ENCODE data around the gene CFAP298.
"Not testable (repeated sequence)": the region's sequence is repeated elsewhere in the genome, so short reads cannot be mapped to it uniquely, and the experiment has no call there.

The CFAP298 gene

DNA sequence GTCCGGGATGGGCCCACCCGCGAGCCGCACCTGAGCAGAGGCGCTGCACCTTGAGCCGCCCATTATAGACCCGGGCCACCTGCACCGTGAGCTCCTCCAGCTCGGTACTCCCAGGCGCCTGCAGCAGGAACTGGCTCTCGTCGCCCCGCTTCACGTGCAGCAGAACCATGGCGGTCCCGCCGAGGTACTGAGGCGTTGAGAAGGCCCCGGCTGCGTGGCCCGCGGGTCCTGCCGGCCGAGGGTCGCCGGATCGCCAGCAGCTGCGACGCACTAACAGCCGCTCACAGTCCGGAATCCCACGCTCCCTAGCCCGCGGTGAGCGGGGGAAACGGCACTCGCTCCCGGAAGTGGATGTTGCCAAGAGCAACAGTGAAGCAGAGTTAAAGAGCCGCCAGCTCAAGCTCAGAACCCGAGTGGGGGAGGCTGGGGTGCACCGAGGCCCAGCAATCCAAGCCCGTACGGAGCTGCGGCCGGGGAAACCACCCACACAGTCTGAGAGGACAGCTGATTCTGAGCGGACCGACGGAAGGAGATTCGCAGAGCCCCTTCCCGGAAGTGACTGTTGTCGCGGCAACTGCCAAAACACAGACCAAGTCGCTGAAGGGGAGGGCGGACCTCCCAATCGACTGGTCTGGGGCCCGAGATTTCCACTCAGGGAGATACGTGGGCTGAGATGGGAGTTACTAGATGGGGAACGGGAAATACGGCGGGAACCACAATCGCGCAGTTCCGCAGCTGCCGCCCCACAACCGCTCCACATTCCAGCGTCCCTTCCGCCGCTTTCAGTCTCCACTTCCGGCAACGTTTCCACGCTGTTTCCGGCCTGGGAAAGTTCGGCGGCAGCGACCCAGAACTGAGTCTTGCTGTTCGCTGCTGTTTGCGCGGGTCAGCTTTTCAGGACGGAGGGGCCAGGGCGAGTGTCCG lies at the start of gene CFAP298:
CFAP298 (minus strand) TSS at position 303 of the 924 bp plus-strand sequence; CDS start at position 169, 134 bp downstream.
- peak; percentile 96 for DNase-seq (ENCODE audit: low spot score)

- peak; percentile 5 for DNase-seq (ENCODE audit: low spot score)
These were observed 49.0 kb upstream of the CFAP298 start for GRCh38 chr21:32661026-32661782.

GRCh38 chr21:32658524-32658923 lies 46.3 kb upstream of the CFAP298 start:
- DNase-seq (ENCODE audit: low spot score) = no peak

DNA sequence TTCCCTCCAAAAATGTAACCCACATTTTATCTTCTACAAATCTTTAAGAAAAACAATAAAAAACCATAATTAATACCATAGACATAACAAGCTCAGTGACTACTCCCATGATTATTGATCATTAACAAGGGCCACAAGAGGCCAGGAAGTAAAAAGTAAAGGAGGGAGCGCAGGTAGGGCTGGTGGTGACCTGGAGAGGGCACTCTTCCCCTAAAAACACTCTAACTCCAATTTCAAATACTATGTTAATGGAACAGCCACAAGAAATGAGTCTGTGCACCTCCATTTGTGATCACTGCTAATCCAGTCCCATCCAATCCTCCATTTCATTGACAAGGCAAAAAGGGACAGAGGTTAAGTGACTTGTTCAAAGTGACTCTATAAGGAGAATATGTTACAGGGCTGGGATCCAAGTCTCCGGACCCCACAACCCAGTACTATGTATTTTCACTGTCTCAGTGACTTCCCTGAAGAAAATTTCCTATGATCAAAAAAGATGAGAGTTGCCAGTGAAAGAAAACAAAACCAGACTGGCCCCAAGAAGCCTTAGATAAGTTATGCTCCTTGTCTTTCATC lies 41.2 kb upstream of the CFAP298 start:
- DNase-seq (ENCODE audit: low spot score) = peak; percentile 67

- no peak for DNase-seq (ENCODE audit: low spot score)
These were observed 36.0 kb upstream of the CFAP298 start for GRCh38 chr21:32648165-32648564.

GRCh38 chr21:32645261-32646182 lies 33.3 kb upstream of the CFAP298 start:
- no peak for DNase-seq (ENCODE audit: low spot score)

GRCh38 chr21:32641710-32642698 lies 29.8 kb upstream of the CFAP298 start:
- peak; percentile 17 for DNase-seq (ENCODE audit: low spot score)

GRCh38 chr21:32626621-32627196 lies 14.5 kb upstream of the CFAP298 start:
- peak; percentile 7 for DNase-seq (ENCODE audit: low spot score)

GRCh38 chr21:32618218-32618617 lies 6.0 kb upstream of the CFAP298 start:
- not testable (repeated sequence) for DNase-seq (ENCODE audit: low spot score)

GRCh38 chr21:32613436-32614043 lies 1.4 kb upstream of the CFAP298 start:
- no peak for DNase-seq (ENCODE audit: low spot score)

DNA sequence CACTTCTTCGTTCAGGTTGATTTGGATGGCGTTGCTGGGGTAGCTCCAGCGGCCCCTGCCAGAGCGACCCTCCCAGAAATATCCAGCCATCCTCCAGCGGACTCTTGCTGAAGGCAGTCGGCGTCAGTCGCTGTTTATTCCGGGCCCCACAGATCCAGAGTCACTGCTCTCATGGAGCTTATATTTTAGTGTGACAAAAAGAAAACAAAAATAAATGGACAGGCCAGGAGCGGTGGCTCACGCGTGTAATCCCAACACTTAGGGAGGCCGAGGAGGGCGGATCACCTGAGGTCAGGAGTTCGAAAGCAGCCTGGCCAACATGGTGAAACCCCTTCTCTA lies 791 bp upstream of the CFAP298 start:
- no peak for DNase-seq (ENCODE audit: low spot score)

DNA sequence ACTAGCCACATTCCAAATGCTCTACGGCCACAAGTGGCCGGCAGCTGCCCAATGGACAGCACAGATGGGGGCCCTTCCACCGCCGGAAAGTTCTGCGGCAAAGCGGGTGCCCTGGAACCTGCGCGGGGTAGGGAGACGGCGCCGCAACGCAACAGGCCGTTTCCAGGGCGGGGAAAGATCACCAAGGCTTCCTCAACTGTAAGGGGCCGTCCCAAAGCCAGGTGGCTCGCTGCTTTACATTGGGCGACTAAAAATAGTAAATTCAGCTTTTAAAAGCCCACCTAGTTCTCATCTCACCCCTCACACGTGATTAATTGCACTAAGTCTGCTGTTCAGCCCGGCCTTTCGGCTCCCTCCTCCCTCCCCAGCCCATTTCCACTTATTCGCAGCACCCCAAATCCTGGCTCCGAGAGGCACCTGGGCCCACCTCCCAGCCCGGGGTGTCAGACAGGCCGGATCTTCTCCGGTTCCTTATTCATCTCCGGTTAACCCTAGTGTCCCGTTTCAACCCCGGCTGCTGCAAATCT lies 643 bp downstream of the CFAP298 start:
- DNase-seq (ENCODE audit: low spot score) = peak; percentile 49

DNA sequence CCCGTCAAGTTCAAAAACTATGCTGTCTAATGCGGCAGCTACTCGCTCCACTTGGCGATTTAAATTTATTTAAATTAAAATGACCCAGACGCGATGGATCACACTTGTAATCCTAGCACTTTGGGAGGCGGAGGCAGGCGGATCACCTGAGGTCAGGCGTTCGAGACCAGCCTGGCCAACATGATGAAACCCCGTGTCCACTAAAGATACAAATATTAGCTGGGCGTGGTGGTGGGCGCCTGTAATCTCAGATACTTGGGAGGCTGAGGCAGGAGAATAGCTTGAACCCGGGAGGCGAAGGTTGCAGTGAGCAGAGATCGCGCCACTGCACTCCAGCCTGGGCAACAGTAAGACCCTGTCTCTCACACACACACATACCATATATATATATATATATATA lies 1.2 kb downstream of the CFAP298 start:
- not testable (repeated sequence) for DNase-seq (ENCODE audit: low spot score)

DNA sequence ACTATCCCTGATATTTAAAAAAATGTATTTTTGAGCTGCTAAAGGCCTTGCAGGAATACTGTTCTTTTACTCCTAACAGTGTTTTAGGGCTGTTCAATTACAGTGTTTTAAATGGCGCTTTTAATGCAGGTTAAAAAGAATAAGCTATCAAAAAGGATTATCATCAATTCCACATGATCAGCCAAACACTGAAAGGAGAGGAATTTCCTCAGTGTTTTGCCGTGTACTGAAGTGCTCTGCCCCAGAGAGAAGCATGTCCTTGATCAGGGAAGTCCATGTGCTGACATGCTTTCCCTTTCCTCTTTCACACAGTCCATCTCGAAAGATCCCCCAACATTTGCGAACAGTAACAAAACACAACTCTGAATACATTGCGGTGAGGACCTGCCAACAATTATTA lies 3.3 kb downstream of the CFAP298 start:
- no peak for DNase-seq (ENCODE audit: low spot score)

- DNase-seq (ENCODE audit: low spot score) = no peak
These were observed 6.7 kb downstream of the CFAP298 start for GRCh38 chr21:32605469-32605868.

GRCh38 chr21:32604464-32604863 lies 7.7 kb downstream of the CFAP298 start:
- DNase-seq (ENCODE audit: low spot score) = no peak

DNA sequence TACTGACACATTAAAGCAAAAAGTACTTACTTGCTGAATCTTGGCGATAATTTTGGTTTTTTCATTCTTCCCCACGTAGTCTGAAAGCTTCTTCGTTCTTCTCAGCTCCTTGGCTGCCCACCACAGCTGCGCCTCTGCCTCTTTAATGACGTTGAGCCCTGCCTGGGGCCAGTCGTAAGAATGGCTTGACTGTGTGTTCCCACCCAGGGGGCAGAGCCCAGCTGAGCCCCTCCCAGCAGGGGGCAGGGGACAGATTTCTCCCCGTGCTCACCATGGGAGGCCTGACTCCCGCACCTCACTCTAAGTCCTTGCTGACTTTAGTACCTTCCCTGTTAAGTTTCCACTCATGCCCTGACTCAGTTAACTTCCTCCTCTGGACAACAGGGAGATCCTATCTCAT lies 9.0 kb downstream of the CFAP298 start:
- no peak for DNase-seq (ENCODE audit: low spot score)

GRCh38 chr21:32602099-32602498 lies 10.1 kb downstream of the CFAP298 start:
- no peak for DNase-seq (ENCODE audit: low spot score)

DNA sequence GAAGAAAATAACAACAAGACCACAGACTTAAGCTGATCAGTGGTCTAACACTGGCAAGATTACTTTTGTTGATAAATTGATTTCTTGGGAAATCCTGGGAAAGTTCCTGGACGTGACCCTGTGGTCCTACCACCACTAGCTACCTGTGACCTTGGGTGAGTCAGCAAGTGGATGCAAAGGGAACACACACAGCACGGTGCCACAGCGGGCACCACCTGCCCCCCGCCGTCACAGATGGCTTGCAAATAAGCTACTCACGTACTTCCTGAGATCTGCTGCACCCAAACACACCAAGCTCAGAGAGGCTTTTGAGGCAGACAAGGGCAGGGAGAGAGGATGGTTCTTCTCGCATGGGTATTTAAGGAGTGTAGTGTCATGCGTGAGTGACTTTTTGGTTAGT lies 12.7 kb downstream of the CFAP298 start:
- DNase-seq (ENCODE audit: low spot score) = peak; percentile 13

Measured in kidney tubule cell (primary cell).